Stimulated activated effector memory CD8-positive, alpha-beta T cell treated with anti-CD3 and anti-CD28 coated beads, Interleukin-12 subunit alpha, Interleukin-12 subunit beta, amount 100 ng/mL, for 72 hours (primary cell): ENCODE results near the gene TCP11L2.

Source experiments
- ATAC-seq: fragments of 150-1000 bp; cut with Tn5 transposase; 2 replicates; pipeline ENCODE4 v1.10.0; 2021
- DNase-seq, 2 donors: peaks; one replicate each; pipeline ENCODE4 v3.0.0; 2021 to 2022; ENCODE audit warnings: low spot score in 2 of 2
- H3K27ac Mint-ChIP-seq: one replicate; pipeline ENCODE4 v1.8.0; 2022; ENCODE audit warnings: mild to moderate bottlenecking, mixed read lengths
- H3K36me3 Mint-ChIP-seq: one replicate; pipeline ENCODE4 v1.8.0; 2022; ENCODE audit warnings: mild to moderate bottlenecking, mixed read lengths
- H3K4me1 Mint-ChIP-seq: one replicate; pipeline ENCODE4 v1.8.0; 2022; ENCODE audit warnings: mixed read lengths
- H3K4me3 Mint-ChIP-seq: one replicate; pipeline ENCODE4 v1.8.0; 2022; ENCODE audit warnings: mild to moderate bottlenecking, mixed read lengths
- H3K9me3 Mint-ChIP-seq: one replicate; pipeline ENCODE4 v1.8.0; 2022; ENCODE audit warnings: mixed read lengths

Gene TCP11L2

DNA sequence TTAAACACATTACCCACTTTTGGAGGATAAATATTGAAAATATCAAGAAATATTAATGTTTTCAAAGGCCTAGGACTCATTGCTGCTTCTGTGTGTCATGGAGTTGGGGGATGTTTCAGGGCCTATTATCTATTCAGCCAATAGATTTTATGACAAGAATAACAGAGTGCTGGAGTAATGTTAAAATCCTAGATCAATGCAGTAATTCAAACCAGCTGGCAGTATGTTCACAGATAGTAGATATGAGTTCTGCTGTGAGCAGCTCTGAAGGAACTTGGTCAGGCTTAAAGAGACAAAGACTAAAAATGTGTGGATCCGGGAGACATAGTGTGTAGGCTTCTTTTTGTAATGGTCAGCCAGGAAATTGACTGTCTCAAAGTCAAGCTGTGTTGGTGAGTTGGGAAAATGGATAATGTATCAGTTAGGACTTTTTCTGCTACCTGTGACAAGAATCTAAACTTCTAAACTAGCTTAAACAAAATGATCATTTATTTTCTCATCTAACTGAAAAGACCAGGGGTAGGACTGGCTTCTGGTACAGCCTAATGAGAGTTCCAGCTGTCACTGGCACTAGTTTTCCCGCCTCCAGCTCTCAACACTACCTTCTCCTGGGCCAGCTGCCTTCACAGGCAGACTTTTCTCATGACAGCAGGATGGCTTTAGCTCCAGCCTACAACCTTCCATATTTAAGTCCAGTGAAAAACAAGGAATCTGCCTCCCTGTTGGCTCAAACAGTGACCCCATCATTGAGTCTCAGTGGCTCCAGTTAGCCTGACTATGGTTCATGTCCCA is 38.7 kb downstream of the TCP11L2 start:
- DNase-seq (no peak), ATAC-seq (no peak)
- H3K27ac Mint-ChIP-seq: peak overlapping the region; percentile 64
- H3K4me1 Mint-ChIP-seq: no peaks in the 10 kb centered on the region
- H3K9me3 Mint-ChIP-seq: no peaks in the 10 kb centered on the region
- H3K4me3 Mint-ChIP-seq: no peak overlapping the region
- H3K36me3 Mint-ChIP-seq: peaks cover 39% of the 10 kb centered on the region

DNA sequence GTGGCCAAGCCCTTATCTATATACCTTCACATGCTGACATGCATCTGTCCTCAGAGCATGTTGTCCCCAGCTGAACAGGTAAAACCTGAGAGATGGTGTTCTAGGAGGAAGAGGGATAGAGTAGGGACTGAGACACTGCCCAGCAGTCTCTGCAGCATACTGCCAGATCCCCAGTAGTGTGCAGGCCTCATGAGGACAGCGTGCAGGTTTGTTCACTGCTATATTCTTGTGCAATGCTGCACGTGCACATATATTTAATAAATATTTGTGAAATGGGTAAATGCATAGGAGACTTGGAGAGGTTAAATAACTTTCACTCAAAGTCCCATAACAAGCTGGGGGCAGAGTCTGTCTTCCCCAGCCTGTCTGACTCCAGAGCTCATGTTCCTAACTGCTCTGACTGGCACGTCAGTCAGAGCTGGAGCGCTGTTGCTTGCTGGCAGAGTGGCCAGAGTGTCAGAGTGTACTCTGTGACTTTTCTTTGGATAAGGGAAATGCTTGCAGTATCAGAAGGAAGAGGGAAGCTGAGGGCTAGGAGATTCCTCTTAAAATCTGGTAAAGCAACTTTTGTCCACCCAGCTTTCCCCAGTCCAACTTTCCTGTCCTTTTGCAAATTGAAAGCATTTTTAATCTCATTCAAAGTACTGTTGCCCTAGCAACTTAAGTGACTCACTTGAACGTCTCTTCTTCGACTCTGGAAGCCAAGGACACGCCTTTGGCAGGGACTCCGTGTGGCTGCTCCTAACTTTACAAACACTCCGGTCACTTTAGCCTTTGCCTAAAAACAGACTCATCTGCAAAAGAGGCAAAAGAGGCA is 40.1 kb downstream of the TCP11L2 start:
- no peak overlapping the region for H3K27ac Mint-ChIP-seq
- no peak for ATAC-seq
- H3K4me3 Mint-ChIP-seq: no peak overlapping the region
- H3K36me3 Mint-ChIP-seq: peaks cover 41% of the 10 kb centered on the region
- no peaks in the 10 kb centered on the region for H3K9me3 Mint-ChIP-seq
- no peak for DNase-seq
- no peaks in the 10 kb centered on the region for H3K4me1 Mint-ChIP-seq

GRCh38 chr12:106343214-106343528 is 40.6 kb downstream of the TCP11L2 start:
- Mint-ChIP-seq H3K4me1 (no peaks in the 10 kb centered on the region), H3K27ac (no peak overlapping the region), H3K9me3 (no peaks in the 10 kb centered on the region), H3K4me3 (no peak overlapping the region), H3K36me3 (peaks cover 47% of the 10 kb centered on the region)
- DNase-seq (no peak), ATAC-seq (no peak)

- Mint-ChIP-seq H3K9me3 (no peaks in the 10 kb centered on the region), H3K4me3 (no peak overlapping the region), H3K27ac (no peak overlapping the region), H3K36me3 (peaks cover 47% of the 10 kb centered on the region), H3K4me1 (no peaks in the 10 kb centered on the region)
- DNase-seq (no peak), ATAC-seq (no peak)
Measured at GRCh38 chr12:106344131-106344530, 41.6 kb downstream of the TCP11L2 start.

- Mint-ChIP-seq H3K4me3 (no peak overlapping the region), H3K27ac (no peak overlapping the region), H3K4me1 (no peaks in the 10 kb centered on the region), H3K36me3 (peaks cover 47% of the 10 kb centered on the region), H3K9me3 (no peaks in the 10 kb centered on the region)
- ATAC-seq: no peak
- no peak for DNase-seq
Measured at GRCh38 chr12:106345746-106346145, 43.2 kb downstream of the TCP11L2 start.

DNA sequence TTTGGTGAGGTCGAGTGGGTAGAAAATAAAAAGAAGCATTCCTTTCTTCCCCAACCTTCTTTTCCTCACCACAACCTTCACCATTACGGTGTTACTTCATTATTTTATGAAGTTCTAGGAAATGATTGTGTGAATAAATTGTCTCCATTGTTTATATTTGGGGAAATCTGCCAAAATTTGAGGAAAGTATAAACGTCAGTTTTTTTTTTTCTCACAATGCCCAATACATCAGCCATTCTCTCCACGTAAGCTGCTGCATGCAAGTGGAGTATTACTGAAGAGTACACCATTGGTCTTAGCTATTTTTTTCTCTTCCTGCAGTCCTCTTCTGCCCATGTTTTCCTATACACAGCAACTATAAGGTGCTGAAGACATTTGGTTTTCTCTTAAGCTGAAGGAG is 45.9 kb downstream of the TCP11L2 start:
- H3K27ac Mint-ChIP-seq: no peak overlapping the region
- no peaks in the 10 kb centered on the region for H3K9me3 Mint-ChIP-seq
- no peak overlapping the region for H3K4me3 Mint-ChIP-seq
- ATAC-seq (no peak), DNase-seq (no peak)
- peaks cover 28% of the 10 kb centered on the region for H3K36me3 Mint-ChIP-seq
- no peaks in the 10 kb centered on the region for H3K4me1 Mint-ChIP-seq

GRCh38 chr12:106353175-106353574 is 50.6 kb downstream of the TCP11L2 start:
- Mint-ChIP-seq H3K27ac (no peak overlapping the region), H3K36me3 (peaks cover 11% of the 10 kb centered on the region), H3K4me1 (peaks cover 10% of the 10 kb centered on the region), H3K4me3 (no peak overlapping the region), H3K9me3 (no peaks in the 10 kb centered on the region)
- no peak for ATAC-seq
- DNase-seq: no peak

DNA sequence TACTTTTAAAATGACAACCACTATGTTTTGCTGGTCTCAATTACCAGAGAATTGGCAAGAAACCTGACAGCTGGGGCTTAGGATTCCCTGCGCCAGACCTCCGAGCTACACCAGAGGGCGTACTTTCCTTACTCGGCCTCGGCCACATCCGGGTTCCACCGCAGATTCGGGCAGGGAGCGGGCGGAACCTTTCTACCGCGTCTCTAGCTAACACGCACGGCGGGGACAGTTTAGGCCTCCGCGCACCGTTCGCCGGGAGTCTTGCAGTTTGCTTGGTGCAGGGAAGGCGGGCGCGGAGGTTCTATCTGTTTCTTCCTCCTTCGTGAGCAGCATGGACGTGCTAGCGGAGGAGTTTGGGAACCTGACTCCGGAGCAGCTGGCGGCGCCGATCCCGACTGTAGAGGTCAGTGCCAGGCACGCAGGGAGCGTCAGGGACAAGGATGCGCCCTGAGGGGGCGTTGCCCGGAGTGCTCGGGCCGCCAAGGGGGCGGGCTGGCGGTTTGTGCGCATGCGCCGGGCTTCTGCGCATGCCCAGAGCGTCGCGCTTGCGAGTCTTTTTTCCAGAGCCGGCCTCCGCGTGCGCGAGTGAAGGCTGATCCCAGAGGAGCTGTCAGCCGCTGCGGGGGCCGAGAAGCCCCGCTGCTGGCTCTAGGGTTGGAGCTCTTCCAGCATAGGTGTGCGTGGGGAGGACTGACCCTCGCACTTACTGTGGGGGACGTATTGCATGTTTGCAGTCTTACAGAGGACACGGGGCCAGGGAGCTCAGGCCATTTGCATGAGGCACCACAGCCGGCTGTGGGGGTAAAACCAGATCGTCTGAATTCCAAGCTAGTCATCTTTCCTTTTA is 55.2 kb downstream of the TCP11L2 start, which contains the start of gene POLR3B:
POLR3B (plus strand) TSS at position 200 of the 847 bp plus-strand sequence; CDS start at position 332, 132 bp downstream.
- peak within 1 kb of the TSS; percentile 85 for H3K4me3 Mint-ChIP-seq
- ATAC-seq (peak; percentile 97), DNase-seq (peak; percentile 94 to 98)
- H3K9me3 Mint-ChIP-seq: no peaks in the 10 kb centered on the region
- peaks cover 16% of the 10 kb centered on the region for H3K36me3 Mint-ChIP-seq
- peaks cover 16% of the 10 kb centered on the region for H3K4me1 Mint-ChIP-seq
- peak within 1 kb of the TSS; percentile 92 for H3K27ac Mint-ChIP-seq

DNA sequence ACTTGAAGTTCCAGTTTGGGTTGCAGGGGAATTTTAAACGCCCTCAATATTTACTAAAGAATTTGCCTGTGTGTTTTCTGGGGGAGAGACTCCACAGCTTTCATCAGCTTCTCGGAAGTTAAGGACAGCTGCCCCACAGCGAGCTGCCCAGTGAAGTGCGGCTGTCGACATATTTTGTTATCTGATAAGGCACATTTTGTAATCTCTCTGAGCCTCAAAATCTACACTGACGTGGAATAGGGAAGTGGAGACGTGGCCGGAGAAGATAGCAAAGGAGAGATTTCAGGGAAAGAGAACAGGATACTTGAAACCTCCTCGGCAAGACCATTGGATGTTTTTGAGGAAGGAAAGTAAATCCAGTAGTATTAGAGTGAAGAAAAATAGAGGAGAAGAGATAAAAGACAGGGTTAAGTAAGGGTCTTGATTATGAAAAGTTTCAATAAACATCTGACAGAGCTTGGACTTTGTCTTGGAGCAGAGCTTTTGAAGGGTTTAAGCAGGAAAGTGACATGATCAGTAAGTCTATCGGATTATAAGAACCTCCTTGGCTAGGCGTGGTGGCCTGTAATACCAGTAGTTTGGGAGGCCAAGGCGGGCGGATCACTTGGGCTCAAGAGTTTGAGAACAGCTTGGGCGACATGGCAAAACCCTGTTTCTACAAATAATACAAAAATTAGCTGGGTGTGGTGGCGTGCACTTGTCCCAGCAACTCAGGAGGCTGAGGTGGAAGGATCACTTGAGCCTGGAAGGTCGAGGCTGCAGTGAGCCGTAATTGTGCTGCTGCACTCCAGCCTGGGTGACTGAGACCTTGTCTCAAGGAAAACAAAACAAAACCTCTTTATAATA is 56.1 kb downstream of the TCP11L2 start:
- no peaks in the 10 kb centered on the region for H3K9me3 Mint-ChIP-seq
- peak overlapping the region; percentile 92 for H3K27ac Mint-ChIP-seq
- peak overlapping the region; percentile 85 for H3K4me3 Mint-ChIP-seq
- H3K36me3 Mint-ChIP-seq: peaks cover 16% of the 10 kb centered on the region
- no peak for ATAC-seq
- peaks cover 16% of the 10 kb centered on the region for H3K4me1 Mint-ChIP-seq
- no peak for DNase-seq

GRCh38 chr12:106359646-106360399 is 57.3 kb downstream of the TCP11L2 start:
- no peak overlapping the region for H3K27ac Mint-ChIP-seq
- no peak for ATAC-seq

GRCh38 chr12:106360400-106360994 is 58.0 kb downstream of the TCP11L2 start:
- peaks cover 16% of the 10 kb centered on the region for H3K4me1 Mint-ChIP-seq
- no peak for DNase-seq

More at GRCh38 chr12:106359646-106360399, 57.3 kb downstream of the TCP11L2 start:
- Mint-ChIP-seq H3K9me3 (no peaks in the 10 kb centered on the region), H3K36me3 (peaks cover 20% of the 10 kb centered on the region), H3K4me3 (no peak overlapping the region), H3K4me1 (peaks cover 16% of the 10 kb centered on the region)
- no peak for DNase-seq

DNA sequence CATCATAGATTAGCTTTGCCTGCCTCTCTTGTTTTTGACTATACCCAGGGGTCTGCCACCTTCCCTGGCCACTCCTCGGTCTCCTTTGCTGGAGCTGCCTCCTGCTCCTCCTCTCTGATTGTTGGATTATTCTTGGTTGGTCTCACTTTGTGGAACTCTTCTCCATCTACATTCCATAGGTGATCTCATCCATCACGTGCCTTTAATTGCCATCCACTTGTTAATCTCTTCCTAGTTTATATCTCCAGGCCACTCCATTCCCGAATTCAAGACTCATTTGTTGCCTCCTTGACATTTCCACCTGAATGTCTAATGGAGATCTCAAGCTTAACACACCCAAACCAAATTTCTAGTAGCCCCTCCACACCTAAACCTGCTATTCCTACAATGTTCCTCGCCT is 60.4 kb downstream of the TCP11L2 start:
- H3K4me1 Mint-ChIP-seq: peaks cover 9% of the 10 kb centered on the region
- no peaks in the 10 kb centered on the region for H3K9me3 Mint-ChIP-seq
- no peak overlapping the region for H3K4me3 Mint-ChIP-seq
- no peak overlapping the region for H3K27ac Mint-ChIP-seq
- ATAC-seq (no peak), DNase-seq (no peak)
- H3K36me3 Mint-ChIP-seq: peaks cover 38% of the 10 kb centered on the region

More at GRCh38 chr12:106360400-106360994, 58.0 kb downstream of the TCP11L2 start:
- no peak for ATAC-seq
- peaks cover 27% of the 10 kb centered on the region for H3K36me3 Mint-ChIP-seq
- H3K27ac Mint-ChIP-seq: no peak overlapping the region
- H3K4me3 Mint-ChIP-seq: no peak overlapping the region
- H3K9me3 Mint-ChIP-seq: no peaks in the 10 kb centered on the region

DNA sequence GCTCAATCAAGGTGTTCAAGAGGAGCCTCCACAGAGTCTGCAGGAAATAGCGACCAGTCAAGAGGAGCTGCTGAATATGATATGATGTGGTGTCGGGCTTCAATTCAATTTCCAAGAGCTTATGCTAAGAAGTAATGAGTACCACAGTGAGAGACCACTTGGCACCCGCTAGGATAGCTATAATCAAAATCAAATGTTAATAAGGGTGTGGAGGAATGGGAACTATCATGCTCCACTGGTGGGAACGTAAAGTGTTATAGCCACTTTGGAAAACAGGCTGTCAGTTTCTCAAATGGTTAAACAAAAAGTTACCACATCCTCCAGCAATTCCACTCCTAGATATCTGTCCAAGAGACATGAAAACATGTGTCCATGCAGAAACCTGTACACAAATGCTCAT is 61.7 kb downstream of the TCP11L2 start:
- Mint-ChIP-seq H3K9me3 (no peaks in the 10 kb centered on the region), H3K27ac (no peak overlapping the region), H3K4me3 (no peak overlapping the region), H3K4me1 (no peaks in the 10 kb centered on the region), H3K36me3 (peaks cover 39% of the 10 kb centered on the region)
- no peak for DNase-seq
- no peak for ATAC-seq
